Mesenchymal stem cell (in vitro differentiated cells and primary cell): ENCODE data around the gene SLC7A10.

Experiments
- DNase-seq: peaks from one replicate; pipeline ENCODE4 v3.0.0-alpha.2; 2013
- H2AFZ ChIP-seq: one replicate; pipeline ENCODE4 v1.6.1; 2013; ENCODE audit warnings: low read depth, mild to moderate bottlenecking, control low read depth, inconsistent platforms, low read length, moderate library complexity
- H2AK5ac ChIP-seq: 2 replicates; pipeline ENCODE4 v1.6.1; 2013; ENCODE audit warnings: low read length, moderate library complexity, mild to moderate bottlenecking, inconsistent platforms; ENCODE audit not compliant: severe bottlenecking
- H2BK120ac ChIP-seq: one replicate; pipeline ENCODE4 v1.6.1; 2013; ENCODE audit warnings: low read depth, mild to moderate bottlenecking, inconsistent platforms, low read length, moderate library complexity
- H2BK12ac ChIP-seq, 2 experiments: one replicate each; pipeline ENCODE4 v1.6.1; 2013; ENCODE audit warnings: inconsistent platforms in 2 of 2, low read length in 2 of 2, mild to moderate bottlenecking in 2 of 2, moderate library complexity in 2 of 2, control low read depth in 1 of 2
- H2BK15ac ChIP-seq: one replicate; pipeline ENCODE4 v1.6.1; 2013; ENCODE audit warnings: mild to moderate bottlenecking, low read depth, inconsistent platforms; ENCODE audit not compliant: poor library complexity, severe bottlenecking
- H2BK5ac ChIP-seq: 2 replicates; pipeline ENCODE4 v1.6.1; 2013; ENCODE audit warnings: low read depth, mild to moderate bottlenecking, low read length, control low read depth, inconsistent platforms; ENCODE audit not compliant: poor library complexity, severe bottlenecking
- H3K14ac ChIP-seq, 2 experiments: one replicate each; pipeline ENCODE4 v1.6.1; 2013; ENCODE audit warnings: inconsistent platforms in 2 of 2, low read length in 2 of 2, control low read depth in 1 of 2, mild to moderate bottlenecking in 1 of 2, moderate library complexity in 1 of 2
- H3K18ac ChIP-seq, 2 experiments: one replicate each; pipeline ENCODE4 v1.6.1; 2013; ENCODE audit warnings: inconsistent platforms in 2 of 2, low read length in 2 of 2, control low read depth in 1 of 2, low read depth in 1 of 2, mild to moderate bottlenecking in 1 of 2
- H3K23ac ChIP-seq, 2 experiments: one replicate each; pipeline ENCODE4 v1.6.1; 2013; ENCODE audit warnings: inconsistent platforms in 2 of 2, low read length in 2 of 2, mild to moderate bottlenecking in 2 of 2, moderate library complexity in 2 of 2, control low read depth in 1 of 2
- H3K27ac ChIP-seq: 2 replicates; pipeline ENCODE4 v1.5.1; 2013; ENCODE audit warnings: mild to moderate bottlenecking, moderate library complexity, low read length, control low read depth, inconsistent platforms; ENCODE audit not compliant: poor library complexity, severe bottlenecking
- H3K27me3 ChIP-seq, 2 experiments: 2 replicates each; pipeline versions ENCODE4 v1.6.1 to v1.7.0; 2013; ENCODE audit warnings: low read length in 2 of 2, mild to moderate bottlenecking in 2 of 2, moderate library complexity in 2 of 2, control low read depth in 1 of 2, inconsistent platforms in 1 of 2; ENCODE audit not compliant: control insufficient read depth in 1 of 2, insufficient read depth in 1 of 2
- H3K36me3 ChIP-seq, 2 experiments: 2 replicates each; pipeline versions ENCODE4 v1.6.1 to v1.7.0; 2013; ENCODE audit warnings: low read length in 2 of 2, control low read depth in 1 of 2, inconsistent platforms in 1 of 2, low read depth in 1 of 2, mild to moderate bottlenecking in 1 of 2; ENCODE audit not compliant: insufficient read depth in 2 of 2, control insufficient read depth in 1 of 2
- H3K4ac ChIP-seq, 2 experiments: one replicate each; pipeline ENCODE4 v1.6.1; 2013; ENCODE audit warnings: inconsistent platforms in 2 of 2, low read length in 2 of 2, mild to moderate bottlenecking in 2 of 2, moderate library complexity in 2 of 2, control low read depth in 1 of 2, low read depth in 1 of 2
- H3K4me1 ChIP-seq: 2 replicates; pipeline ENCODE4 v1.6.1; 2013; ENCODE audit warnings: low read depth, low read length, control low read depth; ENCODE audit not compliant: control insufficient read depth, insufficient read depth
- H3K4me2 ChIP-seq: 2 replicates; pipeline ENCODE4 v1.6.1; 2013; ENCODE audit warnings: low read length, mild to moderate bottlenecking, inconsistent platforms; ENCODE audit not compliant: poor library complexity, severe bottlenecking
- H3K4me3 ChIP-seq, 2 experiments: 2 replicates each; pipeline versions ENCODE4 v1.5.1 to v1.7.0; 2013; ENCODE audit warnings: low read length in 2 of 2, mild to moderate bottlenecking in 2 of 2, control low read depth in 1 of 2, low read depth in 1 of 2; ENCODE audit not compliant: insufficient read depth in 1 of 2
- H3K79me1 ChIP-seq: replicated peaks from 2 replicates; pipeline ENCODE4 v1.6.1; 2013; ENCODE audit warnings: mild to moderate bottlenecking, control low read depth, low read length, inconsistent platforms; ENCODE audit not compliant: poor library complexity, severe bottlenecking
- H3K9ac ChIP-seq: 2 replicates; pipeline ENCODE4 v1.7.0; 2013; ENCODE audit warnings: mild to moderate bottlenecking, low read length, moderate library complexity
- H3K9me3 ChIP-seq: 2 replicates; pipeline ENCODE4 v1.7.0; 2013; ENCODE audit warnings: mild to moderate bottlenecking, low read length; ENCODE audit not compliant: control insufficient read depth
- H4K8ac ChIP-seq: one replicate; pipeline ENCODE4 v1.6.1; 2013; ENCODE audit warnings: inconsistent platforms, mild to moderate bottlenecking, low read length, moderate library complexity
- H4K91ac ChIP-seq: one replicate; pipeline ENCODE4 v1.6.1; 2013; ENCODE audit warnings: mild to moderate bottlenecking, low read length, inconsistent platforms
- WGBS: methylation state at CpG from one replicate; pipeline ENCODE4 v1.1.7; 2013; ENCODE audit warnings: mixed read lengths; 5-methylcytosine and 5-hydroxymethylcytosine counted together

Gene SLC7A10

DNA sequence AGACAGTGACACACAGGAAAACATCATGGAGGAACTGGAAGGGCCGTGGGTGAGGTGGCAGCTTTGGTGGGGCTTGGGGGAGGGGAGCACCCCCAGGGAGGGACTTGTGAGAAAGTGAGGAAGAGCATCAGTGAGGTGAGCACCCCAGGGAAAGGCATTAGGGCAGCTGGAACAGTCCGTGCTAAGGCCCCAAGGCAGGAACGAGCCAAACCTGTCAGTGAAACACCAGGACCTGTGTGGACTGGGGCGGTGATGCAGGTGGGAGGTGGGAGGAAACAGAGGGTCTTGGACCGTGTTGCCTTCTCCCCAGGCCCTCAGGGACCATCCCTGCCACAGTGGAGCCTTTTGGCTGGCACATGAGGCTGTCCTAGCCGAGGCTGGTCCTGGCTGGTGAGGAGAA lies 17.3 kb upstream of the SLC7A10 start:
- Histone ChIP-seq H3K9me3 (no peaks in the 10 kb centered on the region), H2BK12ac (no peak overlapping the region), H2AK5ac (no peak overlapping the region), H2BK120ac (no peak overlapping the region), H3K23ac (no peak overlapping the region), H3K9ac (no peak overlapping the region), H3K4ac (no peak overlapping the region), H4K91ac (no peak overlapping the region), H2BK15ac (no peak overlapping the region), H3K14ac (no peak overlapping the region), H3K27ac (no peak overlapping the region), H2AFZ (no peak overlapping the region), H3K4me1 (no peaks in the 10 kb centered on the region), H3K18ac (no peak overlapping the region), H3K4me2 (no peak overlapping the region), H3K79me1 (no peaks in the 10 kb centered on the region), H2BK5ac (no peak overlapping the region), H4K8ac (no peak overlapping the region), H3K4me3 (no peak overlapping the region), H3K27me3 (peaks cover 14% of the 10 kb centered on the region in 2 experiments), H3K36me3 (no peaks in the 10 kb centered on the region)
- DNase-seq = no peak
- WGBS = 87% methylated on average over 6 of the region's 6 CpGs

- Histone ChIP-seq H3K36me3 (no peaks in the 10 kb centered on the region), H3K4me1 (no peaks in the 10 kb centered on the region), H2BK12ac (no peak overlapping the region), H3K4ac (no peak overlapping the region), H3K9me3 (no peaks in the 10 kb centered on the region), H3K4me3 (no peak overlapping the region), H2AK5ac (no peak overlapping the region), H3K18ac (no peak overlapping the region), H2BK120ac (no peak overlapping the region), H3K4me2 (no peak overlapping the region), H3K14ac (no peak overlapping the region), H3K79me1 (no peaks in the 10 kb centered on the region), H2BK15ac (no peak overlapping the region), H3K27ac (no peak overlapping the region), H3K23ac (no peak overlapping the region), H2BK5ac (no peak overlapping the region), H2AFZ (no peak overlapping the region), H4K8ac (no peak overlapping the region), H4K91ac (no peak overlapping the region), H3K27me3 (peaks cover 14% of the 10 kb centered on the region in 2 experiments), H3K9ac (no peak overlapping the region)
- no peak for DNase-seq
- WGBS = 83% methylated on average over 9 of the region's 10 CpGs
These were observed 16.5 kb upstream of the SLC7A10 start for GRCh38 chr19:33242131-33242530.

DNA sequence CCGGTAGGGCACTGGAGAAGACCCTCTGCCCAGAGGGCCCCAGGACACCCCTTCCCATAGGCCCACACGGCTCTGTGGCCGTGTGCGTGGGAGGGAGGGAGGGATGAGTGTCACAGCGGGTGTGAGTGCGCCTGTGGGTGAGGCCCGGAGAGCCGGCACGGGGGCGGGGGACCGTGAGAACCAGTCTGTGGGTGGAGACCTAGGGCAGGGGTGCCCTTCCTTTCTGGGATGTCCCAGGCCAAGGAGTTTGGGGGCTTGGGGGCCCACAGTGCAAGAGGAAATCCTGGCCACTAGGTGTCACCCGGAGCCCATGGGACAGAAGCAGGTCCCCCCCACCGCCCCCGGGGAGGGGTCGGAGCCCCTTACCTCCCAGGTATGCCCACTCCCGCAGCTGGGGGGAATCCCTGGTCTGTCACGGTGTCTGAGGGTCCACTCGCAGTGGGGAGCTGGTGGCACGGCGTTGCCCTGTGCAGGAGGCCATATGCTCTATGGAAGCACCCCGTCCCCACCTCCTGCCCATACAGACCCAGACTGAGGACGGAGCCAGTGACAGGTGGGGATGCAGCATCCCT lies 16.0 kb upstream of the SLC7A10 start:
- H4K8ac ChIP-seq = no peak overlapping the region
- no peaks in the 10 kb centered on the region for H3K4me1 ChIP-seq
- H4K91ac ChIP-seq = no peak overlapping the region

GRCh38 chr19:33241091-33241529 lies 15.5 kb upstream of the SLC7A10 start:
- H3K36me3 ChIP-seq = no peaks in the 10 kb centered on the region
- peaks cover 14% of the 10 kb centered on the region in 2 experiments for H3K27me3 ChIP-seq
- no peaks in the 10 kb centered on the region for H3K4me1 ChIP-seq
- H3K9ac ChIP-seq = no peak overlapping the region
- H3K27ac ChIP-seq = no peak overlapping the region
- H3K4me3 ChIP-seq = no peak overlapping the region
- no peaks in the 10 kb centered on the region for H3K79me1 ChIP-seq
- no peak overlapping the region for H3K18ac ChIP-seq
- no peak overlapping the region for H2AFZ ChIP-seq
- H3K9me3 ChIP-seq = no peaks in the 10 kb centered on the region
- H3K4me2 ChIP-seq = no peak overlapping the region
- H4K91ac ChIP-seq = no peak overlapping the region
- H2BK12ac ChIP-seq = no peak overlapping the region
- no peak for DNase-seq
- no peak overlapping the region for H2BK5ac ChIP-seq
- H2BK15ac ChIP-seq = no peak overlapping the region
- H4K8ac ChIP-seq = no peak overlapping the region
- no peak overlapping the region for H3K14ac ChIP-seq
- H2BK120ac ChIP-seq = no peak overlapping the region
- no peak overlapping the region for H2AK5ac ChIP-seq
- H3K23ac ChIP-seq = no peak overlapping the region
- H3K4ac ChIP-seq = no peak overlapping the region
- 81% methylated on average over 11 of the region's 11 CpGs for WGBS

More for the DNA sequence above, 16.0 kb upstream of the SLC7A10 start:
- no peak overlapping the region for H3K4me3 ChIP-seq
- no peak overlapping the region for H3K9ac ChIP-seq
- H3K18ac ChIP-seq = no peak overlapping the region
- no peak for DNase-seq
- H3K36me3 ChIP-seq = no peaks in the 10 kb centered on the region
- H3K14ac ChIP-seq = no peak overlapping the region
- H2BK15ac ChIP-seq = no peak overlapping the region
- 44% methylated on average over 22 of the region's 22 CpGs for WGBS
- peak overlapping the region in 1 of 2 experiments; percentile 24 for H3K23ac ChIP-seq
- no peak overlapping the region for H2AK5ac ChIP-seq
- no peak overlapping the region for H2BK5ac ChIP-seq
- H2AFZ ChIP-seq = no peak overlapping the region
- no peak overlapping the region for H3K27ac ChIP-seq
- no peak overlapping the region for H3K4ac ChIP-seq
- H2BK120ac ChIP-seq = no peak overlapping the region
- H3K4me2 ChIP-seq = no peak overlapping the region
- no peaks in the 10 kb centered on the region for H3K79me1 ChIP-seq
- H2BK12ac ChIP-seq = no peak overlapping the region
- peaks cover 14% of the 10 kb centered on the region in 2 experiments for H3K27me3 ChIP-seq
- H3K9me3 ChIP-seq = no peaks in the 10 kb centered on the region
